Erythroblast (primary cell): Measurements from ENCODE around the gene ATG7.

Experiments
- GATA1 ChIP-seq: IDR thresholded peaks from 2 replicates; pipeline ENCODE4 v1.6.1; 2011; ENCODE audit warnings: low read depth, mild to moderate bottlenecking, control low read depth, low read length, moderate library complexity
- POLR2A ChIP-seq: IDR thresholded peaks from 2 replicates; pipeline ENCODE4 v1.6.1; 2011; ENCODE audit warnings: mild to moderate bottlenecking, low read length

- TF ChIP-seq POLR2A (no peak), GATA1 (no peak)
Measured at GRCh38 chr3:11521167-11521566, 249.0 kb downstream of the ATG7 start.
